MM.1S (cell line): ENCODE measurements around the gene MYOCD.

Source experiments
- CTCF ChIP-seq: fragments of 300-600 bp; sonication (generic); IDR thresholded peaks from 2 replicates; pipeline ENCODE4 v1.5.1; 2016; ENCODE audit warnings: antibody characterized with exemption, low read length, mixed read lengths
- EZH2 ChIP-seq: fragments of 300-600 bp; sonication (generic); optimal IDR thresholded peaks from 2 replicates; pipeline ENCODE3; 2017; ENCODE audit warnings: low read depth, mild to moderate bottlenecking, antibody characterized with exemption, low read length, mixed read lengths

- TF ChIP-seq CTCF = no peak
- no peak for TF ChIP-seq EZH2
Observed at GRCh38 chr17:12688382-12688781, 22.7 kb downstream of the MYOCD start.
